Hematopoietic multipotent progenitor cell treated with erythropoietin and hydrocortisone succinate and interleukin-3 and kit ligand, for 6 days (in vitro differentiated cells): ENCODE data around the gene ARHGAP10.

Source experiments
- DNase-seq: peaks from one replicate; pipeline ENCODE4 v3.0.0-alpha.2; 2015

Gene ARHGAP10

DNA sequence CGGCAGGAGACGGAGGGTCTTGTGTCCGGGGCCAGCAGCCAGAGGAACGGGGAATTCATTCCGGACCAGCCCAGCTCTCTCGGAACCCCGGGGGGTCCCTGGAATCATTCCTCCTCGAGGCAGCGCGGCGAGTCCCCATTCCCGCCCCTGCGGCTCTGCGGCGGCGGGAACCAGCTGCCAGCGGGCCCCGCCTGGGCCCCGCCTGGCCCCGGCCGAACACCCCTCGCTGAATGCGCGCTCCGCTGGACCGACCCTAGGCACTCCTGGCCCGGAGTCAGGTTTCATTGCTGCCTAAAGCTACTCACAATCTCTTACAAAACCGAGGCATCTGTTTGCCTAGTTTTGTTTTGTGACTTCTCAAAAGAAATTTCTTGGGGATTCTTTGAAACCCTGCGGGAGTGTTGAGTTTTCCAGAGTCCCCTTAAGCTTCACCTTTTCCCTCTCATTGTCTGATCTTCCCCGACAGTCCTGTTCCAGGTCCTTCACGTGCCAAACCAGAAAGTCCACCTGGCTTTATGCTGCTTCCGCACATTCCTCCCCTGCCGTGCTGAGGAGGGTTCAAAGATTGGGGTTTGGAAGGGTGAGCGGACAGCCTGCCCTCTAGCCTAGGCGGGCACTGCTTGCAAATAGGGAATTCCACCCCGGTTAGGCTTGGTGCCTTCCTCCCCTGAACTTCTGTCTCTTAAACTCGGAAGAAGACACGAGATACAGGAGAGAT lies 789 bp downstream of the ARHGAP10 start:
- peak; percentile 53 for DNase-seq

DNA sequence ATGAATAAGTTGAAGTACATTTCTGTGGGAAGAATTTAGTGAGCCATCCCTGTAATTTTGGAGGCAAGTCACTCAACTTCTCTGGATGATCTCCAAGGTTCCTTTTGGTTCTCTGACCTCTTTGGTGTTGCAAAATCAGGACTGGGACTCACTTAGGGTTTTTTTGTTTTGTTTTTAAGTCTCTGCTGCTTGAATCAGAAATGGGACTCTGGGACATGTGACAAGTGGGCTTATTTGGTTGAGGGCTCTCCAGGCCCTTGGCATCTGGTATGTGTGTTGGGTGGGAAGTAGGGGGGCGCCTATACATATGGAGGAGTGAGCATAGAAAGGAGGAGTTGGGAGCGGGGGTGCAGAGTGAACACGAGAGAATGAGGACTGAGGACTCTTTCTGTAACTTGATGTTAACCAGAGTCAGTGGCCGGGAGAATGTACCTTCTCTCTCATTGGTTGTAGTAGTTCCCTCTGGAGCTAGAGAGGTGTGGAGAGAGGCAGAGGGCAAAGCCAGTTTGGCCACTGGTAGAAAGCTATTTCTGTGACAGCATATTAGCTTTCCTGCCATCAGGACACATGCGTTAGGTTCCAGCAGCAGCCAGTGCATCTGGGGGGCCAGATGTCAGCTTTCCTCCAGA lies 1.9 kb downstream of the ARHGAP10 start:
- DNase-seq, result no peak

DNA sequence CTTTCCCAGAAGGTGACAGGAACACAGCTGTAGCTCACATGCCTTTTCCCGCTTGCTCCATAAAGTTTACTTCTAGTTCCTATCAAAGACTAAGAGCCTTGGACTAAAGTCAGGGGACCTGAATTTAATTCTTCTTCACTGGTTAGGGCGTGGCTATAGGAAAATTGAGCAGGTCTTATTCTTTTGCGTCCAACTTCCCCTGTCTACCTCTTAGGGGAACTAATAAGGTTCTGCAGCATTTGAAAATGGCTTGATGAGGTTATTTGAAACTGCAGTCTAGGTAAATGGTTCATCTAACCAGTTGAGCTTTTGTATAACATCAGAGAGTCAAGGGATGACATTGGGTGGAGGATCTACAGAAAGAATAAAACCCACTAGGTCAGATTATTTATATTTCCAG lies 2.6 kb downstream of the ARHGAP10 start:
- no peak for DNase-seq

DNA sequence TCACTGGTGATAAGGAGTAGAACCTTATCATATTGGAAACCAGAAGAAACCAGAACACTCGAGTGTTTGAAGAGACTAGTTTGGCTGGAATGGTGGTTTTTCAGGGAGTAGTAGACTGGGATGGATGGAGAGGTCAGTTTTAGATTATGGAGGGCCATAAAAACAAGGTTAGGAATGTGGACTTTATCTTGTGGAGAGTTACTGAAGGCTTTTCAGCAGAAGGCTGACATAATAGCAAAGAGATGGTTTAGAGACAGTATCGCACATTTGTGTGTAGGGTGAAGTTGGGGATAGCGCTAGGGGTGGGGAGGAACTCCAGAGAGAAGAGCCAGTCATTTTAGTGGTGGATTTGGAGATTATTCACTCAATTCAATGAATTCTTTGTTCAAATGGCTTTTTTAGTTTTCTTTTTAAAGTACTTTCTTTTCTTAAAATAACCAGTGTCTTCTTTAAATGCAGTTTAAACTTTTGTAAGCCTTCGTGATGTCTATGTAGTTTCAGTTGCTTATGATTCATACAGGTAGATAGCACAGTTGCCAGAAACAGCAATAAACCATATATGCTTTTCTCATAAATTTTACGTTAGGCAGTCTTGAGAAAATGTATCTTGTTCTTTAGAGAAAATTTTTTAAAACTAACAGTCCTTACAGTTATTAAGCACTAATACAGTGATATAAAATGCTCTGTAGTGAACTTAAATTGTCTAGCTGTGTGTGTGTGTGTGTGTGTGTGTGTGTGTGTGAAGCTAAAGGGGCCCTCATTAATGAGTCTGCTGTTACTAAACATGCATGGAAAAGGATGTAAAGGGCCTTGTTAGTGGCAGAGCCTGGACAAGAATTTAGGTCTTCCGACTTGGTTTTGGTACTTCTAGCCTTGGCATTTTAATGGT lies 3.8 kb downstream of the ARHGAP10 start:
- DNase-seq, result no peak

DNA sequence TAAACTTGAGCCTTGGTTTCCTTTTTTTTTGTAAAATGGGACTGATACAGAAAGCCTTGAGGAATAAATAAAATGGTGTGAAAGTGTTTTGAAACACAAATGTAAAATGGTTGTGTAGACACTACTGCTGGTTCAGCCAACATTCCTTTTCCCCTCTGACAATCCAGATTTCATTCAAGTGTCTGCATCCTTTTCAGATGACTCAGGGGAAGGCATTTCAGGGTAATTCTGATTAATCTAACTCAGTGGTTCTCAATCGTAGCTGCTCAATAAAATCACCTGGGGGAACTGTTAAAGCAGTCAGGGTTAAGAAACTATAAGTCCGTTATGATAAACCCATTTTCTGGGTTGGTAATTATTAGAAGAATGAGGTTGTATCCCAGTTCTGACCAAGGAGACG lies 4.6 kb downstream of the ARHGAP10 start:
- DNase-seq, result no peak

DNA sequence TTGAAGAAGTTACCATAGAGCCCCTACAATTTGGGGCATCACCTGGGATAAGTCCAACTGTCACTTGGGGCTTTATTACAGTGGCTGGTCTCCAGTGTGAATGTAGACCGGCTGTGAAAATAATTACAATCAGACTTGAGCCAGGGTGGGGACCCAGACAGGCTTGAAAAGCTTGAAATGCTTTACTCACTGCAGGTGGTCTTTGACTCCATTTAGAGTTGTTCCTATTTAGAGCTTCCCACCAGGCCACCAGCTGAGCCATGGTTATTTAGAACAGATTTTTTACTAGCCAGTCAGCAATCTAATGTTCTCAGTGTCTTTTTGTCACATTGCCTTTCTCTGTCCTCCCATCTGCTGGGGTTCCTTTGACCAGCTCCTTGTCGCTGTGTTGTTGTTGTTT lies 5.7 kb downstream of the ARHGAP10 start:
- no peak for DNase-seq

DNA sequence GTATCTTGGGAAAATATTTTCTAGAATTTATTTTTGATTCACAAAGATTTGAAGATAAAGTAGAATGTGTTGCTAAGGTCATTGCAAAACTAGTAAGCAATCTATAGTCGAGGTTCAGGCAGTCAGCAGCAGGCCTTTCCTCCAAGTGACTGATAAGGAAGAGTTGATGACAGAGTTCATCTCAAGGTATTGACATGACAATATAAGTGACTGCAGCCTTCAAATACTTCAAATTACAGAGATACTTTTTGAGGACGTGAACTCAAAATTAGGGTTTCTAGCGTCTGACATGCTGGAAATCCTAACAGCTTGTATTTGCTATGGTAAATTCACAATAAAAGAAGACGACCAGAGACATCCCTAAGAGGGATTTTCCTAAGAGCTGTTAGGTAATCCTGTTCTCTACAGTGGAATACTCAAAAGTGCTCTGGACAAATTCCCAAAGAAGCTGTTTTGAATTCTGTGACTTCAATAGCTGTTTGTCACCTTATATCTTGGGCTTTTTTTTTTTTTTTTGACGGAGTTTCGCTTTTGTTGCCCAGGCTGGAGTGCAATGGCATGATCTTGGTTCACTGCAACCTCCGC lies 7.4 kb downstream of the ARHGAP10 start:
- DNase-seq, result peak; percentile 22

DNA sequence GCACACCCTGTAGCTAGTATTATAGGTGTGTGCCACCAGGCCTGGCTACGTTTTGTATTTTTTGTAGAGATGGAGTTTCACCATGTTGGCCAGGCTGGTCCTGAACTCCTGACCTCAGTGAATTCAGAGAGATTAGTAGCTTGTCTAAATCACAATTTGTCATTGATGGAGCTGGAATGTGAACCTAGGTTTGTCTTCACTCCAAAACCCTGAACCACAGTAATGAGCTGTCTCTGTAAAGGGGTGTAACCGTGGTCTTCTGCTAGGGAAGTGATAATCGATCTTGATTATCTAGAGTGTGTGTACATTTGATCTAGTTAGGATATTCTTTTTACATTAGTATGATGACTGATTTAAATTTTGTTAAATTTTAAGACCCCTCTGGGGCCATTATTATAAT lies 8.3 kb downstream of the ARHGAP10 start:
- DNase-seq, result no peak

DNA sequence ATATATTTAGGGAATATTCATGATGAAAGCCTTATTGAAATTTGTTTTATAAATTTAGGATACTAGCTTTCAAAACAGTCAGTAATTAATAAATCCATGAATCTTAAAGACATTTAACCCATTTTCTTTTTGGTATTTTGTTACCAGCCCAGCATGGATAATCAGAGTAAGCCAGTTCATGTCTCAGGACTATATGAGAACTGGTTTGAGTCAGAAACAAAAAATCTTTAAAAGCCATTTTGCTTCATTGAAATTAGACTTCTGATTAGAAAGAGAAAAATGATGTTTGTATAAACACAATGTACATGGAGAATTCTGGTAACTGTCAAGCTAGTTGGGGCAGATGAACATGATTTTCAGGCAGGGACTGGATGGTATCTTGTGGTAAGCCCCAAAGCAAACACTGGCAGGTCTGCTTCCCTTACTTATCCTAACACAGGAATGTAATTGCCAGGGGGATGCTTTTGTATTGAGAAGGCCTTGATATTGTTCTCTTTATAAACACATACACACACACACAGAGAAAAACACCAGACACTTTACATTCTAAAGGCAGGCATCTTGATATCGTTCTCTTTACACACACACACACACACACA lies 9.4 kb downstream of the ARHGAP10 start:
- DNase-seq, result no peak

DNA sequence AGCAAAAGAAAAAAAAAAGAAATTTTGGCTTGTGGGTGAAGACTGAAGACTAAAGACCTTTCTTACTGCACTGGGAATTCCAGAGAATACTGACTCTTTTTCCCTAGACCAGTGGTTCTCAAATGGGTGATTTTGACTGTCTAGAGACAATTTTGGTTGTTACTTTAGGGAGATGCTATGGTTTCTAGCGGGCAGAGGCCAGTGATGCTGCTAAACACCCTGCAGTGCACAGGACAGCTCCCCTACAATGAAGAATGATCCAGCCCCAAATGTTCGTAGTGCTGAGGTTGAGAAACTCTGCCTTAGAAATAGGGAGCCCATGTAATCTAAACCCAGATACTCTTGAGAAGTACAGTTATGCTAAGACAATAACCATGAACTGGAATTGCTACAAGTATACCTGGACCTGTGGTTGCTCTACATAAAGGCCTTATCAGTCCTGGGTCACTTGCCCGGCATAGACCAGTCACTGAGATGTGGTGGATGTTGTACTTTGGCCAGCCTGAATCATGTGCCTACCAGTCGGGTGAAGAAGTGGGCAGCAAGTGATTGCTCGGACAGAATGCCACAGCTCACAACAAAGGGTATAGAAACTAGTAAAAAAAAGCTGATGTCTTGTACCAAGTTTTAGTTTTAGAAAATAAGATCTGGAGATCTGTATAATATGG lies 16.0 kb downstream of the ARHGAP10 start:
- DNase-seq, result no peak

DNA sequence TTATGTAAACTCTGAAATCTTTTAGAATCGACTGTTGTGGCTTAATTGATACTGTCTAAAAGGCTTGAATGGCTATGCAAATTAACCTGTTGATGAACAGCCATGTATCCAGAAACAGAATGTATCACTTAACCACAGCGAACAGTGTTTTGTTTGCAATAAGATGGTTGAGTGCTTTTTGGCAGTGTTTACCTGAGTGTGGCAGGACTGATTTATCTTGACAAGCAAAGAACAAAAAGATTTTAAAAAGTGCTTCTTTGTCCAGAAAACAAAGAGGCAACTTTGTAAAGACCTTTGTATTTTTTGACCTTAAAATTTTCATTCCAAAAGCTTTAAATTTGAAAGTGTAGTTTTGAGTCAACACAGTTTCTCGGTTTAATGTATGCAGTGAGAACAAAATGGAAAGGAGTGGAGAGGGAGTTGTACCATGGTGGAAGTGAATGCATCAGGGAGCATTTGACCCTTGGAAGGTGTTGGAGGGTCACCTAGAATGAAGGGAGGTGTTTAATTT lies 18.0 kb downstream of the ARHGAP10 start:
- DNase-seq, result no peak

DNA sequence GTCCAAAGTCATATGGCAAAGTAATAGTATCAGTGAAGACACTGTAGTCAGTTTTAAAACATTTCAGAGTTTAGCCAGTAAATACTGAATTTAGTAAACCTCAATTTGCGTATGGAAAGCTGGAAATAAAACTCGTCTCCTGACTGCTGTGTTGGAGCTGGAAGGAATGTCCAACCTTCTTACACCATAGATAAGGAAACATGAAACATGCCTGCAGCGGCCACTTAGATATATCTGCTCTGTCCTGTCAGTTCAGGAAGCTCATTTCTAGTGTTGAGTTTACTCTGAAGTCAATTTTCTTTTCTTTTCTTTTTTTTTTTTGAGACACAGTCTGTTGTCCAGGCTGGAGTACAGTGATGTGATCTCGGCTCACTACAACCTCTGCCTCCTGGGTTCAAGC lies 21.2 kb downstream of the ARHGAP10 start:
- no peak for DNase-seq

DNA sequence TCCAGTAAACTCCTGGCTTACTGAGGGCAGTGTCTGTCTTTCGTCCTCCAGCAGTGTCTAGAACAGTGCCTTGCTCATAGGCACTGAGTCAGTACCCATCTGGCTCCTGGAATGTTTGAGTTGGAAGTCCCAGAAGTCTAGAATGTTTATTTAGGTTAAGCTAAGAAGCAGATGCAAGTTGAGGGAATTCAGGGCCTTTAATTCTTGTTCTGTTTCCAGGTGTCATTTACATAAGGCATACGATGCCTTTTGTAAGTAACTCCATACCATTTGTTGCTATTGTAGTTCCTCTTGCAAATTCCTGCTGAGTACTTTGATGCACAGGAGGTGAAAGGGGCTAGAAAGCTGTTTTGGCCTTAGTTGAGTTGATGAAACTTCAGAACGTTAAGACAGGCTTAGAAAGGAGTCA lies 22.2 kb downstream of the ARHGAP10 start:
- DNase-seq, result no peak

DNA sequence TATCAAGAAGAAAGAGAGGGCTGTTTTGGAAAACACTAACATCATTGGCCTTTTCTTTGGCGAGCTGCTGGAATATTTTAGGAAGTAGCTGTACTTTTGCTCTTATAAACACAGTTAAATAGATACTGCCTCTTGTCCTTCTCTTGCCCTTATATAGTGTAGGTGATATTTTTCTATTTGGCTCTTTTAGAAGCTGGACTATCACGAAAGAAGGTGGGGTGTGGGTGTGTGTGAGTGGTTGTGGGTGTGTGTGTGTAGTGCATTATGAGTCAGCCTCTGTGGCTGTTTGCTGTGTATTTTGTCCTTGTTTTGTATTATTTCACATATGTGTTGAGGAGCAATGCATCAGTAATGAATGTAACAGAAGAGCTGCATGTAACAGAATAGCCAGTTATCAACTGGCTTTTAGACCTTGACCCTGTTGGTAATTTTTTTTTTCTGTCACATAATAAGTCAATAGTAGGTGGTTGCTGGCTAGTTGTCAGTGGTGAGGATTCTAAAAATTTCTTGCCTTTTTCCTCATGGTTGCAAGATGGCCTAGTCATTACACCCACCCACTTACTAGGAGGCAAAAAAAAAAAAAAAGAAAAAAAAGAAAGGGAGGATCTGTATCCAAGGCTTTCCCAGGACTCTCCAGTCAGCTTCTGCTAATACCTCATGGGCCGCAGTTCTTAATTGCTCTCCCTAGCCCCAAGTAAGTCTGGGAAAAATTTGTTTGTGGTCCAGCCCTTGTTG lies 23.8 kb downstream of the ARHGAP10 start:
- peak; percentile 19 for DNase-seq

DNA sequence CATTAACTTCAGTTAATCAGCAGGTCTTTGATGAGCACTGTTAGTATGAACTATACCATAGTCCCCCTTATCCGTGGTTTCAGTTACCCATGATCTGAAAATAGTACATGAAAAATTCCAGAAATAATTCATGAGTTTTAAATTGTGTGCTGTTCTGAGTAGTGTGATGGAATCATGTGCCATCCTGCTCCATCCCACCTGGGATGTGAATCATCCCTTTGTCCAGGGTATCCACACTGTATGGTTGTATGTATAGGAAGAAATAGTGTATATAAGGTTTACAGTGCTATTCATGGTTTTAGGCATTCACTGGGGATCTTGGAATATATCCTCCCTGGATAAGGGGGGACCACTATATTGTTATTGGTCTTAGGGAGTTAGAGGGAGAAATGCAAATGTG lies 24.5 kb downstream of the ARHGAP10 start:
- DNase-seq, result no peak

DNA sequence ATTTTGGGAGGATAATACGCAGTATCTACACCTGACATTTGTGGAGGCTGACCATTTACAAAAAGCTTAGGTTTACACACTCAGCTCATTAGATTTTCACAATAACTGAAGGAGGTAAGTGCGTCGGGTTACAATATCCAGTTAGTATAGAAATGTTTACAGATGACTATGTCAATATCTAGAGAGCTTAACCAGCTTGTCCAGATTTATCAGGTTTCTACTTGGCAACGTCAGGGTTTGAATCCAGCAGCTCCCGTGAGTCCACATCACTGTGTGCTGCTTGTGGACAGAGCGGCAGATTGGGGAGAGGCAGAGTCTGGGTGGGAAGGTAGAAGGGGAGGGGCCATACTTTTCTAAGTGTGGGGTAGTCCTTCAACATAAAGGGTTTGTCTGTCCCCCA lies 28.3 kb downstream of the ARHGAP10 start:
- no peak for DNase-seq

DNA sequence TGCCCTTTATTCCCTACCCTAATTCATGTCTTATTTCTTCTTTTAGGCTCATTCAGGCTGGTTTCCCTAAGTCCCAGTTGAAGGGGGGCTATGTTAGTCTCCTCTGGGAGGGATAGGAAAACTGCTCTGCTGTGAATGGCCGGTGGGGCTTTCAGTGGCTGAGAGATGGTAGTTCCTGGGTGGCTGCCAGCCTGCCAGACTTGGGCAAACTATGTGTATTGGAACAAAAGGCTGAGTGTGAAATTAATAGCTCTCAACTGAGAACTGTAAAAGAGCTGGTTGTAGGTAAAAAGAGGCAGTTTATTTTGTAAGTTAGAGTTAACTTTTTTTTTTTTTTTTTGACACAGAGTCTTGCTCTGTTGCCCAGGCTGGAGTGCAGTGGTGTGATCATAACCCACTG lies 28.8 kb downstream of the ARHGAP10 start:
- DNase-seq, result no peak

DNA sequence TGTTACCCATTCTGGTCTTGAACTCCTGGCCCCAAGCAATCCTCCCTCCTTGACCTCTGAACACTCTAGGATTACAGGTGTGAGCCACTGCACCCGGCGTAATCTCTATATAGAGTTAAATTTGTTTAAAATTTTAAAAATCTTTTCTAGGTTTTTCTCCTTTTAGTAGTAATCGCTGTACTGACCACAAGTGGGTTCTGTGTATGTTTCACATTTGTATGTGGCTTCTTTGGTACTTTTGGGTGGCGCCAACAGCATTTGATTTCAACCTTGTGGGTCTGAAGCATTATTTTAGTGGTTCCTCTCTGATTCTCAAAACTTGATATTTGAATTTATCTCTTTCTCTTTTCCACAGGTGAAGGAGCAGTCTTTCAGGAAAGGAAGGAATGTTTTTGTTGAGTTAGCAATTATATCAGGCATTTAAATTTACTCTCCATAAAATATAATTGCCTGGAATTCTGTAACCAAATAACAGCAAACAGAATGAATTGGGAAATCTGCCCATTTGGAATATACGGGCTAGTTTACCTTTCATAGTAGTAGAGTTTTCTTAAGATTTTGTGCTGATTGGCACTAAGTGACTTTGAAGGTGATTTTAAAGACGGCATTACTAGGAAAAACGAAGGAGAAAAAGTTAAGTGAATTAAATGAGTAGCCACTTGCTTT lies 29.5 kb downstream of the ARHGAP10 start:
- DNase-seq, result no peak

DNA sequence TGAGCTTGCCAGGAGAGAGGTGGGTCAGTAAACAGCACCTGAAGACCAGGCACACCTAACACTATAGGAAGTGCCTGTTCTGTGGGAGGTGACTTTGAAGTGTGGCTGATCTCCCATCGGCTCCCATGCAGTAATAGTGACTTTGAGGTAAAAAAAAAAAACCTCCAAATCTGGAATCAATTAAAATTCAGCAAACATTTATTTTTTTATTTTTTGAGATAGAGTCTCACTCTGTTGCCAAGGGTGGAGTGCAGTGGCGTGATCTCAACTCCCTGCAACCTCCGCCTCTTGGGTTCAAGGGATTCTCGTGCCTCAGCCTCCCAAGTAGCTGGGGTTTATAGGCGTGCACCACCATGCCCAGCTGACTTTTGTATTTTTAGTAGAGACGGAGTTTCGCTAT lies 32.4 kb downstream of the ARHGAP10 start:
- no peak for DNase-seq

DNA sequence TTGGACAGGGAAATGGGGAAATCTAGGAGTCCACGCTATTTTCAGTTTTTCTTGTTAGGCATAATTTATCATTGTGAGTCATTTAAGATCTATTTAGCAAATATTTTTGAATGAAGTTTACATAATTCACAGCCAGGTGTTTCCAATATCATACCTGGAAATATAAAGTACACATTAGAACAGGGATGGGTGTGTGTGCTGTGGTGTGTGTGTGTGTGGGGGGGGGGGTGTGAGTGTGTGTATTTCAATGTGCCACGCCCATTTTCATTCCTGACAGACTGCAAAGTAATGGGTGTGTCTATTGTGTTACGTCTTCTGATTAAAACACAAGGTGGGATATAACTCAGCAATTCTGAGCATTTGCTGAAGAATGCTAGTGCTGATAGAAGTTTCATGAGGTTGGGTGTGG lies 33.2 kb downstream of the ARHGAP10 start:
- no peak for DNase-seq

DNA sequence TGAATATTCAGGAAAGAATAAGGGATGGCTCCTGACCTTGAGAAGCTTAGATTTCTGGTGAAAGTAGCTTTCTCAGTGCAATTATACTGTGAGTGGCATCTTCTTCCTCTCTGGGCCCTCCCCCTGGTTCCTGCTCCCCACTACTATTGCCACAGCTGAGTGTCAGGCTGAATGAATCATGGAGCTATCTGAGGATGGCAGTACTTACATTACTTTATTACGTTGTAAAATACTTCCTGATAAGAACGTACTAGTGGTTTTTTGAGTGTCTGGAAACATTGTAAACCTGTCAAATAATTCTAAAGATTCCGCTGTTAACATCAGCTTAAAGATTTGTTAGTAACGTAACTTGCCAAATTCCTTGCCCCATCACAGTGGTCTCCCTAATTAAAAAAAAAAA lies 36.2 kb downstream of the ARHGAP10 start:
- peak; percentile 61 for DNase-seq
